ENCODE measurements around the gene EGFR. TPM values are rescaled to one million over a fixed set of nuclear protein-coding genes. Genes with fewer than 3 reads are reported as not detected.
A peak's percentile ranks its signal among the peaks of the same experiment; 100 is the strongest.

Gene EGFR
- total RNA-seq, 1 experiment from 2014 or later, result 50.0 TPM

- Histone ChIP-seq H3K79me2 (ENCODE audit: low read length) (no peaks in the 10 kb centered on the region), H3K4me1 (ENCODE audit: insufficient read depth, low read length) (peaks cover 27% of the 10 kb centered on the region), H3K9me2 (replicated peaks; ENCODE audit: low read length) (no peaks in the 10 kb centered on the region), H3K9me3 (ENCODE audit: low read length) (no peaks in the 10 kb centered on the region), H3K9ac (ENCODE audit: low read length) (no peak overlapping the region), H3F3A (ENCODE audit: low read length, unreplicated experiment) (no peaks in the 10 kb centered on the region), H4K20me1 (ENCODE audit: low read length) (no peaks in the 10 kb centered on the region), H3K4me2 (ENCODE audit: low read length) (no peak overlapping the region), H3K27ac (ENCODE audit: low read length) (no peak overlapping the region), H3K36me3 (ENCODE audit: low read depth, low read length) (peaks cover 52% of the 10 kb centered on the region), H3K27me3 (ENCODE audit: low read length) (no peaks in the 10 kb centered on the region), H2AFZ (ENCODE audit: low read length) (no peak overlapping the region), H3K4me3 (ENCODE audit: low read length) (no peak overlapping the region)
- intact Hi-C loops (cut with micrococcal nuclease), result no loop called here
- CTCF ChIA-PET, result no interaction called here
- TF ChIP-seq CTCF (conservative IDR thresholded peaks at IDR 0.05; ENCODE audit: low read depth, low read length) (no peak), EZH2 (IDR thresholded peaks at IDR 0.05; ENCODE audit: low read length, unreplicated experiment) (no peak), EZH2phosphoT487 (IDR thresholded peaks at IDR 0.05; ENCODE audit: borderline replicate concordance, low read length) (no peak)
- no peak for DNase-seq
- POLR2A ChIA-PET (ENCODE audit: unreplicated experiment), result interaction anchor here (0.5 kb wide), 1 partner anchor 26 kb away, joined by 3 read pairs; no protein-coding TSS in a partner anchor
- BruUV-seq (replicated peaks), result no TSS peak
- no peak for ATAC-seq
Observed at GRCh38 chr7:55183897-55184296, 165.1 kb downstream of the EGFR start.

DNA sequence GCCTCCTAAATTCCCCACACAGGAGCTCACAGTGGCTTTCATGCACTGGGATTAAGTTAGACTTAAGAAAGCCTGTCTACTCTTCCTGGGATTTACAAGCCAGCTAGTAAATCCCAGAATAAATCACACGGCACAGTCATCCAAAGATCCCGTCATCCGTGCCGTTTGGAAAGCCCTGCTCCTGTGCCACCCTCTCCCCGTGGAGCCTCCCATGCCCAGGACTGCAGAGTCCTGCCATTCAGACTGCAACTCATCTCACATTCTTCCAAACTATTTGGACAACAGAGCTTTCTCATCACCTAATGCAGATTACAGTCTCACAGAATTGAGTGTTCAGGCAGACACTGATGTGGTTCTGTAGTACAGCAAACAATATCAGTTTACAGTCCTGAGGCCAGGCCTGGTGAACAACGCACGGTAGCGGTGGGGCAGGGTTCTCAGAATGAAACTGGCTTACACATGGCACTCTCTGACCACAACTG lies 166.5 kb downstream of the EGFR start:
- Histone ChIP-seq H3K4me2 (ENCODE audit: low read length) (peak overlapping the region; percentile 54; the same call in 1 of the 2 replicates), H4K20me1 (ENCODE audit: low read length) (no peaks in the 10 kb centered on the region), H3K27ac (ENCODE audit: low read length) (peak overlapping the region; percentile 89), H3K9ac (ENCODE audit: low read length) (peak overlapping the region; percentile 45; the same call in 1 of the 2 replicates), H3K36me3 (ENCODE audit: low read depth, low read length) (peaks cover 49% of the 10 kb centered on the region), H3K9me3 (ENCODE audit: low read length) (no peaks in the 10 kb centered on the region), H2AFZ (ENCODE audit: low read length) (no peak overlapping the region), H3F3A (ENCODE audit: low read length, unreplicated experiment) (no peaks in the 10 kb centered on the region), H3K9me2 (replicated peaks; ENCODE audit: low read length) (no peaks in the 10 kb centered on the region), H3K4me1 (ENCODE audit: insufficient read depth, low read length) (peaks cover 27% of the 10 kb centered on the region), H3K27me3 (ENCODE audit: low read length) (no peaks in the 10 kb centered on the region), H3K4me3 (ENCODE audit: low read length) (no peak overlapping the region), H3K79me2 (ENCODE audit: low read length) (no peaks in the 10 kb centered on the region)
- intact Hi-C loops (cut with micrococcal nuclease), result loop anchor here (1.0 to 5.0 kb wide), 2 partner anchors 53 to 72 kb away; no protein-coding TSS in a partner anchor
- no TSS peak for BruUV-seq (replicated peaks)
- CTCF ChIA-PET, result interaction anchor here (0.5 to 1.2 kb wide), 3 partner anchors 52 to 396 kb away, joined by 3 to 6 read pairs (median 5); no protein-coding TSS in a partner anchor
- POLR2A ChIA-PET (ENCODE audit: unreplicated experiment), result interaction anchor here (0.6 kb wide), 1 partner anchor 214 kb away, joined by 3 read pairs; no protein-coding TSS in a partner anchor
- ATAC-seq (peak; percentile 29), DNase-seq (peak; percentile 43)
- no peak for TF ChIP-seq CTCF (conservative IDR thresholded peaks at IDR 0.05; ENCODE audit: low read depth, low read length)
- TF ChIP-seq EZH2 (IDR thresholded peaks at IDR 0.05; ENCODE audit: low read length, unreplicated experiment), result no peak
- no peak for TF ChIP-seq EZH2phosphoT487 (IDR thresholded peaks at IDR 0.05; ENCODE audit: borderline replicate concordance, low read length)
